Neural crest cell (in vitro differentiated cells): Measurements from ENCODE around the gene MLF2. TPM values are rescaled to one million over a fixed set of nuclear protein-coding genes. Genes with fewer than 3 reads are reported as not detected.
A peak's percentile ranks its signal among the peaks of the same experiment; 100 is the strongest.

Source experiments
- DNase-seq: peaks from one replicate; pipeline ENCODE4 v3.0.0; 2021; ENCODE audit warnings: low read depth, mixed read lengths, low spot score
- H3K27ac Mint-ChIP-seq: one replicate; pipeline ENCODE4 v1.8.0; 2021; ENCODE audit warnings: mild to moderate bottlenecking, mixed read lengths; ENCODE audit not compliant: unreplicated experiment
- H3K27me3 Mint-ChIP-seq: 2 replicates; pipeline ENCODE4 v1.8.0; 2021; ENCODE audit warnings: low read depth, mild to moderate bottlenecking, mixed read lengths
- H3K36me3 Mint-ChIP-seq: 2 replicates; pipeline ENCODE4 v1.8.0; 2021; ENCODE audit warnings: low read depth, mild to moderate bottlenecking, mixed read lengths
- H3K4me1 Mint-ChIP-seq: 2 replicates; pipeline ENCODE4 v1.8.0; 2021; ENCODE audit warnings: mixed read lengths
- H3K4me3 Mint-ChIP-seq: one replicate; pipeline ENCODE4 v1.8.0; 2021; ENCODE audit warnings: mild to moderate bottlenecking, mixed read lengths
- H3K9me3 Mint-ChIP-seq: 2 replicates; pipeline ENCODE4 v1.8.0; 2021; ENCODE audit warnings: mixed read lengths
- total RNA-seq: library from RNA; stranded (reverse); gene quantifications from 2 replicates; pipeline ENCODE4 v1.2.1, GENCODE V29; 2021
- TF ChIP-seq, protein P1 (sequence below): fragments of 200-600 bp; sonication (generic); conservative IDR thresholded peaks from 2 replicates; pipeline ENCODE4 v1.5.0; 2021; ENCODE audit warnings: antibody characterized with exemption, mild to moderate bottlenecking

The MLF2 gene
- total RNA-seq, 1 donor from 2014 or later, result 217 TPM

- no peak for DNase-seq
- Mint-ChIP-seq H3K4me1 (peaks cover 32% of the 10 kb centered on the region), H3K27me3 (no peaks in the 10 kb centered on the region), H3K4me3 (peak overlapping the region; percentile 1), H3K9me3 (no peaks in the 10 kb centered on the region), H3K27ac (peak overlapping the region; percentile 97), H3K36me3 (no peaks in the 10 kb centered on the region)
- TF ChIP-seq, protein P1, sequence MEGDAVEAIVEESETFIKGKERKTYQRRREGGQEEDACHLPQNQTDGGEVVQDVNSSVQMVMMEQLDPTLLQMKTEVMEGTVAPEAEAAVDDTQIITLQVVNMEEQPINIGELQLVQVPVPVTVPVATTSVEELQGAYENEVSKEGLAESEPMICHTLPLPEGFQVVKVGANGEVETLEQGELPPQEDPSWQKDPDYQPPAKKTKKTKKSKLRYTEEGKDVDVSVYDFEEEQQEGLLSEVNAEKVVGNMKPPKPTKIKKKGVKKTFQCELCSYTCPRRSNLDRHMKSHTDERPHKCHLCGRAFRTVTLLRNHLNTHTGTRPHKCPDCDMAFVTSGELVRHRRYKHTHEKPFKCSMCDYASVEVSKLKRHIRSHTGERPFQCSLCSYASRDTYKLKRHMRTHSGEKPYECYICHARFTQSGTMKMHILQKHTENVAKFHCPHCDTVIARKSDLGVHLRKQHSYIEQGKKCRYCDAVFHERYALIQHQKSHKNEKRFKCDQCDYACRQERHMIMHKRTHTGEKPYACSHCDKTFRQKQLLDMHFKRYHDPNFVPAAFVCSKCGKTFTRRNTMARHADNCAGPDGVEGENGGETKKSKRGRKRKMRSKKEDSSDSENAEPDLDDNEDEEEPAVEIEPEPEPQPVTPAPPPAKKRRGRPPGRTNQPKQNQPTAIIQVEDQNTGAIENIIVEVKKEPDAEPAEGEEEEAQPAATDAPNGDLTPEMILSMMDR, result no peak
Measured at GRCh38 chr12:6791931-6792520, 39.1 kb upstream of the MLF2 start.

- no peak for DNase-seq
- peaks cover 41% of the 10 kb centered on the region for H3K4me1 Mint-ChIP-seq
- no peak overlapping the region for H3K4me3 Mint-ChIP-seq
- TF ChIP-seq, protein P1, result no peak
- H3K36me3 Mint-ChIP-seq, result no peaks in the 10 kb centered on the region
- peak overlapping the region; percentile 69 for H3K27ac Mint-ChIP-seq
- no peaks in the 10 kb centered on the region for H3K27me3 Mint-ChIP-seq
- no peaks in the 10 kb centered on the region for H3K9me3 Mint-ChIP-seq
Measured at GRCh38 chr12:6790496-6791150, 37.7 kb upstream of the MLF2 start.

DNA sequence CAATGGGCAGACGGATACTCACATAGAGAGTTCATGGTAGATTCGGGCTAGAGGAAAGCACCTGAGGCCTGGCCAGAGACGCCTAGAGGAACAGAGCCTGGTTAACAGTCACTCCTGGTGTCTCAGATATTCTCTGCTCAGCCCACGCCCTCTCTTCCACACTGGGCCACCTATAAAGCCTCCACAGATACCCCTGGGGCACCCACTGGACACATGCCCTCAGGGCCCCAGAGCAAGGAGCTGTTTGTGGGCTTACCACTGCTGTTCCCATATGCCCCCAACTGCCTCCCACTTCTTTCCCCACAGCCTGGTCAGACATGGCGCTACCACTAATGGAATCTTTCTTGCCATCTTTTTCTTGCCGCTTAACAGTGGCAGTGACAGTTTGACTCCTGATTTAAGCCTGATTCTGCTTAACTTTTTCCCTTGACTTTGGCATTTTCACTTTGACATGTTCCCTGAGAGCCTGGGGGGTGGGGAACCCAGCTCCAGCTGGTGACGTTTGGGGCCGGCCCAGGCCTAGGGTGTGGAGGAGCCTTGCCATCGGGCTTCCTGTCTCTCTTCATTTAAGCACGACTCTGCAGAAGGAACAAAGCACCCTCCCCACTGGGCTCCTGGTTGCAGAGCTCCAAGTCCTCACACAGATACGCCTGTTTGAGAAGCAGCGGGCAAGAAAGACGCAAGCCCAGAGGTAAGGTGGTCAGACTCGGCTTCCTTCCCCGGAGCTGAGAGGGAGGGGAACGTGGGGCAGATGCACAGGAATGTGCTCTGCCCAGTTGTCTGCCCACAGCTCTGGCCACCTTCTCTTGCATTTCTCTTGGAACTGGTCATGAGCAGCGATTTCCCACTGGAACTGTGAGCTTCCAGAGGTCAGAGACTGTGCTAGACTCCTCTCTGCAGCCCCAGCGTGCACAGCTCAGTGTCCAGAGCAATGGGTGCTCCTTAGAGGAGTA is 36.3 kb upstream of the MLF2 start, which contains the start of gene CD4:
Gene CD4 (plus strand): TSS at position 557 of the 953 bp plus-strand sequence. CDS start 10,611 bp downstream, outside the sequence.
- Mint-ChIP-seq H3K9me3 (no peaks in the 10 kb centered on the region), H3K4me1 (peaks cover 41% of the 10 kb centered on the region), H3K27me3 (no peaks in the 10 kb centered on the region), H3K27ac (peak within 1 kb of the TSS; percentile 46), H3K36me3 (no peaks in the 10 kb centered on the region), H3K4me3 (no peak within 1 kb of the TSS)
- TF ChIP-seq, protein P1, result no peak
- DNase-seq, result no peak

DNA sequence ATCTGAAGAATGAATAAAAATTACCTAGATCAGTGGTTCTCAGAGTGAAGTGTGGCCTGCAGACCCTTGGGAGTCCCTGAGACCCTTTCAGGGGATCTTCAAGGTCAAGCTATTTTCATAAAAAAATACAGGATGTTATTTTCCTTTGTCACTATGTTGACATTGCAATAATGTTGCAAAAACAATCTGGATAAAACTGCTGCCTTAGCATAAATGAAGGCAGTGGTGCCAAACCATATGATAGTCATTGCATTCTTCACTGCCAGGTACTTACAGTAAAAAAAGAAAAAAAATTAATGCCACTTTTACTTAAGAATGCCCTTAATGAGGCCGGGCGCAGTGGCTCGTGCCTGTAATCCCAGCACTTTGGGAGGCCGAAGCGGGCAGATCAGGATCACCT is 34.4 kb upstream of the MLF2 start:
- H3K4me1 Mint-ChIP-seq, result peaks cover 27% of the 10 kb centered on the region
- no peak for DNase-seq
- TF ChIP-seq, protein P1, result no peak
- no peaks in the 10 kb centered on the region for H3K9me3 Mint-ChIP-seq
- H3K27ac Mint-ChIP-seq, result no peak overlapping the region
- H3K36me3 Mint-ChIP-seq, result no peaks in the 10 kb centered on the region
- H3K27me3 Mint-ChIP-seq, result no peaks in the 10 kb centered on the region
- no peak overlapping the region for H3K4me3 Mint-ChIP-seq

- no peak for DNase-seq
- no peak overlapping the region for H3K27ac Mint-ChIP-seq
- no peaks in the 10 kb centered on the region for H3K9me3 Mint-ChIP-seq
- H3K4me1 Mint-ChIP-seq, result peaks cover 20% of the 10 kb centered on the region
- TF ChIP-seq, protein P1, result no peak
- H3K27me3 Mint-ChIP-seq, result no peaks in the 10 kb centered on the region
- H3K4me3 Mint-ChIP-seq, result no peak overlapping the region
- no peaks in the 10 kb centered on the region for H3K36me3 Mint-ChIP-seq
Measured at GRCh38 chr12:6786416-6787094, 33.6 kb upstream of the MLF2 start.
